NCI-H1436 treated with DMSO at 0.1 percent for 48 hours (cell line): ENCODE measurements around the gene BCAS4.
"Not testable (repeated sequence)": the region's sequence is repeated elsewhere in the genome, so short reads cannot be mapped to it uniquely, and the experiment has no call there.

ENCODE experiments used
- DNase-seq: peaks from one replicate; lab custom pipeline; 2025; lab: John Stamatoyannopoulos, UW

Gene BCAS4

GRCh38 chr20:50876063-50876685, 81.3 kb downstream of the BCAS4 start:
- DNase-seq, result no peak

- DNase-seq, result no peak
These were observed 82.0 kb downstream of the BCAS4 start for GRCh38 chr20:50876816-50877215.

- no peak for DNase-seq
These were observed 82.4 kb downstream of the BCAS4 start for GRCh38 chr20:50877232-50877743.

- DNase-seq, result no peak
These were observed 85.0 kb downstream of the BCAS4 start for GRCh38 chr20:50879649-50880550.

GRCh38 chr20:50881759-50882424, 87.0 kb downstream of the BCAS4 start:
- not testable (repeated sequence) for DNase-seq

GRCh38 chr20:50883856-50884255, 89.0 kb downstream of the BCAS4 start:
- DNase-seq, result no peak

GRCh38 chr20:50885068-50885467, 90.2 kb downstream of the BCAS4 start:
- no peak for DNase-seq

- DNase-seq, result no peak
These were observed 90.9 kb downstream of the BCAS4 start for GRCh38 chr20:50885781-50886180.

GRCh38 chr20:50886184-50886790, 91.4 kb downstream of the BCAS4 start:
- DNase-seq, result no peak

GRCh38 chr20:50887576-50887975, 92.7 kb downstream of the BCAS4 start:
- no peak for DNase-seq

- DNase-seq, result no peak
These were observed 96.3 kb downstream of the BCAS4 start for GRCh38 chr20:50891138-50891537.

- no peak for DNase-seq
These were observed 97.5 kb downstream of the BCAS4 start for GRCh38 chr20:50892394-50892793.

- no peak for DNase-seq
These were observed 98.8 kb downstream of the BCAS4 start for GRCh38 chr20:50893620-50894019.

- no peak for DNase-seq
These were observed 100.4 kb downstream of the BCAS4 start for GRCh38 chr20:50895111-50895830.

GRCh38 chr20:50898475-50898874, 103.6 kb downstream of the BCAS4 start:
- no peak for DNase-seq

GRCh38 chr20:50900261-50900660, 105.4 kb downstream of the BCAS4 start:
- DNase-seq, result no peak

- DNase-seq, result no peak
These were observed 106.4 kb downstream of the BCAS4 start for GRCh38 chr20:50901301-50901700.

GRCh38 chr20:50903353-50904051, 108.6 kb downstream of the BCAS4 start:
- DNase-seq, result no peak

GRCh38 chr20:50904067-50904570, 109.3 kb downstream of the BCAS4 start:
- DNase-seq, result no peak

- DNase-seq, result no peak
These were observed 114.6 kb downstream of the BCAS4 start for GRCh38 chr20:50909413-50909812.

GRCh38 chr20:50911030-50911429, 116.2 kb downstream of the BCAS4 start:
- no peak for DNase-seq
